GM21786 (cell line): ENCODE measurements around the gene PXMP2.
A peak's percentile ranks its signal among the peaks of the same experiment; 100 is the strongest.

ENCODE experiments used
- ATAC-seq: cut with Tn5 transposase; IDR thresholded peaks from one replicate; pipeline ENCODE4 v1.9.1; 2021; ENCODE audit not compliant: unreplicated experiment

The PXMP2 gene

GRCh38 chr12:132687211-132688164 is at the start of gene PXMP2, which contains the start of gene POLE:
Gene PXMP2 (plus strand): TSS chr12:132687587. CDS start chr12:132687671, 84 bp downstream.
Gene POLE (minus strand): TSS chr12:132687342. CDS start chr12:132687315, 27 bp downstream.
- ATAC-seq, result peak; percentile 94

- ATAC-seq, result no peak
Measured at GRCh38 chr12:132637811-132638210, 49.6 kb upstream of the PXMP2 start.

GRCh38 chr12:132638541-132639408 is 48.6 kb upstream of the PXMP2 start:
- no peak for ATAC-seq

GRCh38 chr12:132639956-132640520 is 47.3 kb upstream of the PXMP2 start:
- no peak for ATAC-seq

- ATAC-seq, result no peak
Measured at GRCh38 chr12:132640936-132641335, 46.5 kb upstream of the PXMP2 start.

GRCh38 chr12:132641811-132642650 is 45.4 kb upstream of the PXMP2 start:
- ATAC-seq, result no peak

- no peak for ATAC-seq
Measured at GRCh38 chr12:132642846-132643835, 44.2 kb upstream of the PXMP2 start.

- ATAC-seq, result no peak
Measured at GRCh38 chr12:132646850-132647249, 40.5 kb upstream of the PXMP2 start.

- ATAC-seq, result no peak
Measured at GRCh38 chr12:132647858-132648257, 39.5 kb upstream of the PXMP2 start.

GRCh38 chr12:132648616-132649225 is 38.7 kb upstream of the PXMP2 start:
- no peak for ATAC-seq

- no peak for ATAC-seq
Measured at GRCh38 chr12:132649226-132649945, 38.0 kb upstream of the PXMP2 start.

- ATAC-seq, result no peak
Measured at GRCh38 chr12:132651444-132652100, 35.8 kb upstream of the PXMP2 start.

- ATAC-seq, result no peak
Measured at GRCh38 chr12:132653567-132654290, 33.7 kb upstream of the PXMP2 start.

GRCh38 chr12:132657004-132657727 is 30.2 kb upstream of the PXMP2 start:
- no peak for ATAC-seq

- ATAC-seq, result no peak
Measured at GRCh38 chr12:132658149-132658894, 29.1 kb upstream of the PXMP2 start.
